ENCODE measurements around the gene MUC5AC.
"Not testable (repeated sequence)": the region's sequence is repeated elsewhere in the genome, so short reads cannot be mapped to it uniquely, and the experiment has no call there.

Gene MUC5AC

DNA sequence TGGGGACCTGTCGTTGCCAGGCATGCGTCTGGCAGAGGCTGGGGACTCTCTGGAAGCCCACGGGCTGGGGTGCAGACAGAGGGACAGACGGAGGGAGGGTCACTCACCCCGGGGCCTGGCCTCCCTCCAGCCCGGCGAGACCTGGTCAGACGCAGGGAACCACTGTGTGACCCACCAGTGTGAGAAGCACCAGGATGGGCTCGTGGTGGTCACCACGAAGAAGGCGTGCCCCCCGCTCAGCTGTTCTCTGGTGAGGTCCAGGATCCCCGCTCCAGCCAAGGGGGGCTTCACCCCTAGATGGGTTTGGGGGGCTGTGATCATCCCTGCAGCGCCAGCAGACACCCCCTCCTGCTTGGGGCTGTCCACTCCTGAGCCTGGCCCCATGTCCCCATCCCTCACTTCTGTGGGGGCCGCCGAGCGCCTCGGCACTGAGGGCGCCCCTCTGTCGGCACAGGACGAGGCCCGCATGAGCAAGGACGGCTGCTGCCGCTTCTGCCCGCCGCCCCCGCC lies 41.5 kb downstream of the MUC5AC start:
- DNase-seq, result no peak

DNA sequence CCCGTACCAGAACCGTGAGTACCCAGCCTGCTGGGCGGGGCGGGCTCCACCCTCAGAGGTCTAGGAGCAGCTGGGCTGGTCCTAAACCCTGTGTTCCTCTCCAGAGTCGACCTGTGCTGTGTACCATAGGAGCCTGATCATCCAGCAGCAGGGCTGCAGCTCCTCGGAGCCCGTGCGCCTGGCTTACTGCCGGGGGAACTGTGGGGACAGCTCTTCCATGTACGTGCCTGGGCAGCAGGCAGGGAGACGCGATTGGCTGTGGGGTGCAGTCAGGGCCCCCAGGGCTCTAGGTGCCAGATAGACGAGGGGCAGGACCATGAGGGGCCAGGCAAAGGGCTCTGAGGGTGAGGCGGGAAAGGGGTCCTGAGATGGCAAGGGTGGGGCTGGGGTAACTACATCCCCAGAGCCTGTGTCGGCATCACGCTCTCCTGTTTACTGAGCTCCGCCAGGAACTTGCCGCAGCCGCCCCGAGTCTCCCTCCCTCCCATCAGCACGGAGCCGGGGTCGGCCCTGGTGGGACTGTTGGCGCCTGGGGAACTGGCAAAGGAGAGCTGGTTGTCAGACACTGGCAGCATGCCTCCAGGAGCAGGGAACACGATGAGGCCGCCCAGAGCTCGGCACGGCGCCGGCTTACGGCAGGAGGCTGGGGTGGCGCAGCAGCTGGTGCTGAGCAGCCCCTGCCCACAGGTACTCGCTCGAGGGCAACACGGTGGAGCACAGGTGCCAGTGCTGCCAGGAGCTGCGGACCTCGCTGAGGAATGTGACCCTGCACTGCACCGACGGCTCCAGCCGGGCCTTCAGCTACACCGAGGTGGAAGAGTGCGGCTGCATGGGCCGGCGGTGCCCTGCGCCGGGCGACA lies 42.2 kb downstream of the MUC5AC start:
- DNase-seq, result no peak

DNA sequence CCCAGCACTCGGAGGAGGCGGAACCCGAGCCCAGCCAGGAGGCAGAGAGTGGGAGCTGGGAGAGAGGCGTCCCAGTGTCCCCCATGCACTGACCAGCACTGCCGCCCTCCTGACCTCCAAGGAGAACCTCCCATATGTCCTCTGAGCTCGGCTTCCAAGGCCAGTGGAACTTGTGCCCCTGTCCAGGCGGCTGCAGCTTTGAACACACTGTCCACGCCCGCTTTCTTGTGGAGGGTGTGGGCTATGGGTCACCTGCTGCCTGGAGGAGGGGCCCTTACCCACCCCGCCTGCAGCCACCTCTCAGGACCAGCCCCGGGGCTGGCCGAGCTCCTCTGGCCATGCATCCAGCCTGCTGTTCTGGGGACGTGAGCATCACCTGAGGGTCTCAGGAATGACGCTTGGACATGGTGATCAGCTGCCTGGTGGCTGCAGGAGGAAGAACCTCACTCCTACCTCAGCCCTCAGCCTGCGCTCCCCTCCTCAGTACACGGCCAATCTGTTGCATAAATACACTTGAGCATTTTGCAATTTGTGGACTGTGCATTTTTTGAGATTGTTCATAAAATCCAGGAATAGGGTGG lies 42.9 kb downstream of the MUC5AC start:
- no peak for DNase-seq

DNA sequence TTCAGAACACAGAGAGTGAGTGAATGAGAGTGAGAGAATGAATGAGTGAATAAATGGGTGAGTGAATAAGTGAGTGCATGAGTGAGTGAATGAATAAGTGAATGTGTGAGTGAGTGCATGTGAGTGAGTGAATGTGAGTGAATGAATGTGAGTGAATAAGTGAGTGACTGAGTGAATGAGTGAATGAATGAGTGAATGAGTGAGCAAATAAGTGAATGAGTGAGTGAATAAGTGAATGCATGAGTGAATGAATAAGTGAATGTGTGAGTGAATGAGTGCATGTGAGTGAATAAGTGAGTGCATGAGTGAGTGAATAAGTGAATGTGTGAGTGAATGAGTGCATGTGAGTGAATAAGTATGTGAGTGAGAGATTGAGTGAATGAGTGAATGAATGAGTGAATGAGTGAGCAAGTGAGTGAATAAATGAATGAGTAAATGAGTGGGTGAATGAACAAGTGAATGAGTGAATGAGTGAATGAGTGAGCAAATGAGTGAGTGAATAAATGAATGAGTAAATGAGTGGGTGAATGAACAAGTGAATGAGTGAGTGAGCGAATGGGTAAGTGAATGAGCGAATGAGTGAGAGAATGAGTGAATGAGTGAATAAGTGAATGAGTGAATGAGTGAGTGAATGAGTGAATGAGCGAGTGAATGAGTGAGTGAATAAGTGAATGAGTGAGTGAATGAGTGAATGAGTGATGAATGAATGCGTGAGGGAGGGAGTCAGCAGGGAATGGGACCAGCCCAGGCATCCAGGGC lies 43.8 kb downstream of the MUC5AC start:
- no peak for DNase-seq

DNA sequence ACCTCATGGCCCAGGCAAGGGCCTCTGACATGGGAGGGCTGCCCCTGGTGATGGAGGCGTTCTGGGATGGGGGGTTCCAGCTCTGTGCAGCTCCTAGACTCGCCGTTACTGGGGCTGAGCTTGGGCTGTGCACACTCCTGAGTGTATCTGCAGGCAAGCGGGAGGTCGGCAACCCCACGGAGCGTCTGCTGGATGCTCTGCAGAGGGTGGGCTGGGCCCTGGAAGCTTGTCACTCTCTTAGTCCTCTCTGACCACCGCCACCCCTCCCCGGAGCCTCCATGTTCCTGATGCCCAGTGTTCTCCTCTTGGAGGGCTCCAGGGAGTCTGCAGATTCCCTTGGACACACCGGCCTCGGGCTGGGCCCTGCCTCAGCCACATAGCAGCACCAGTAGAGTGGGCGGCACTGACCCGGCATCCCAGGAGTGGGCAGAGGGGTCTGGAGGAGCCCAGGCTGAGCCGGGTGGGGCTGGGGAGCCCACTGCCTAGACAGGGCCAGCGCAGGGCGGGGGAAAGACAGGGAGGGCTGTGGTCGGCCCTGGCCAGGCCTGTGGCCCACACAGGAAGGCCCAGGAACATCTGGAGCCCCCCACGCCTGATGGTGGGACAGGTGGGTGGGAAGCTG lies 44.5 kb downstream of the MUC5AC start:
- no peak for DNase-seq

DNA sequence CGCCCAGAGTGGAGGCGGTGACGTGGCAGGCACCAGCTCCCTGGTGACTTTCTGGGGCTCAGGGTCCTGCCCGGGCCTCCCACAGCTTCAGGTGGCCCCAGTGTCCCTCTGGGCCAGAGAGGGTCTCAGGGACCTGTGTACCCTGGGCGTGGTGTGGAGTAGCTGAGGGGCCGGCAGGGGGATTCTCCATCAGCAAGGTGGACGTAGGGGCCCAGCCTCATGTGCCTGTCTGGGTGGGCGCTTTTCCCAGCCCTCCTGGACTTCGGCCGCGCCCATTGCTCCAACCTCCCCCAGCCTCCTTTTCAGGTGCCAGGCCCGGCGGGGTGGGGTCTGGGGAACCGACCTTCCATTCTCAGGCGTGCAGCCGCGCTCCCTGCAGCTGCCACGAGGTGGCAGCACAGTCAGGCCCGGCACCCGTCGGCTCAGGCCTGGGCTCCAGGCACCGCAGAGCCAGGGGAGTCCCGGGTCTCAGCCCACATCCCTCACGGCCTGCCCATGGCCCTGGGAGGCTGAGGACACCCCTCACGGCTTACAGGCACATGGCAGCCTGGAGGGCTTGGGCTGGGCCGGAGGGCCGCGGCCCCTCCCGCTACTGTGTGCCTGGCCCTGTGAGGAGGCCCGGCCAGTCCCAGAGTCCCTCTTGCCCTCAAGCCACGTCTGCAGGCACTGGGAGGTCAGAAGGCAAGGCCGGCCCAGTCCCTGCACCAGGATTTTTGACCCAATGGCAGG lies 45.2 kb downstream of the MUC5AC start:
- peak; percentile 12 for DNase-seq

DNA sequence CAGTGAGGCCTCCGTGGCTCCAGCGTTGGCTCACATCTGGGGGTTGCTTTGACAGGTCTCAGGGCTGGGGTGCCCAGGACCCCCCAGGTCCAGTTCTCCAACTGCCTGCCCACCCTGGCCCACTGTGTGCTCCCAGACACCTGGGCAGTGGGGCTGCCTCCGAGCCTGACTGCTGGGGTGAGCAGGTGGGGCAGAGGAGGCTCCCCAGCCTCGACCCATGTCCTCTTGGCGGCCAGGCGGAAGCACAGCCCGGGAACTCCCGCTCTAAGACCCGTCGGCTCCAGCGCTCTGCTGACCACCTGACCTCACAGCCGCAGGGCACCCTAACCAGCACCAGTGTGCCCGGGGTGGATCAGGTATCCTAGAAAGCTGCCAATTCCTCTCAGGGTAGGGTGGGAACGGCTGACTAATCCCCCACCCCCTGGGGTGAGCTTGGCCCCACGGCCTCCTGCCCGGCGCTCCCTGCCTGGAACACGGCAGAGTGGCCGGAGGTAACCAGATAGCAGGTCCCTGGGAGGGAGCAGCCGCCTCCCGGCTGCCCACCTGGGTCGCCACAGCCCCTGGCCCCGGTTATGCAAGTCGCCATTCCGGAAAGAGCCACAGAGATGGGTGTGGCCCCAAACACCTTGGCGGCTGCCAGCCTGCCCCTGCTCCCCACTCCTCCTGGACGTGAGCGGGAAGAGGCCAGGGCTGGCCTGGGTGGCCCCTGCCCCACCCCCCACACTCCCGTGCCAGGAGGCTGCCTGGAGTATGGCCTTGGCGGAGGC lies 45.9 kb downstream of the MUC5AC start:
- no peak for DNase-seq

DNA sequence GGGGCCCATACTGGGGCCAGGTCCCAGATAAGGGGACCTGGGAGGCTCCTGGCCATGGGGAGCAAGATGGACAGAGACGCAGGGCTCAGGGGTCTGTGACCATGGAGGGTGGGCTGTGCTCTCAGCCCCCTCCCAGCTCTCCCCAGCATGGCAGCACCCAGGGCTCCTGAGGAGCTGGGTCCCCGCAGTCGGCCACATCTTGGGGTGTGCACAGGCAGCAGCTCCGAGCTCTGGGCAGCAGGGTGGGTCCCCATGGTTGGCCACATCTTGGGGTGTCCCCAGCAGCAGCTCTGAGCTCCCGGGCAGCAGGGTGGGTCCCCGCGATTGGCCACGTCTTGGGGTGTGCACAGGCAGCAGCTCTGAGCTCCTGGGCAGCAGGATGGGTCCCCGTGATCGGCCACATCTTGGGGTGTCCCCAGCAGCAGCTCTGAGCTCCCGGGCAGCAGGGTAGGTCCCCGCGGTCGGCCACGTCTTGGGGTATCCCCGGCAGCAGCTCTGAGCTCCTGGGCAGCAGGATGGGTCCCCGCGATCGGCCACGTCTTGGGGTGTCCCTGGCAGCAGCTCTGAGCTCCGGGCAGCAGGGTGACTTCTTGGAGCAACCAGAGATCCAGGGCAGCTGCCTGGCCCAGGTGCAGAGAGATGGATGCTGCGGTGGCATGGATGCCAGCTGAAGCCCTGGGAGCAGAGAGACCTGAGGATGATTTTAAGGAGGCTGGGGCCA lies 46.8 kb downstream of the MUC5AC start:
- no peak for DNase-seq

DNA sequence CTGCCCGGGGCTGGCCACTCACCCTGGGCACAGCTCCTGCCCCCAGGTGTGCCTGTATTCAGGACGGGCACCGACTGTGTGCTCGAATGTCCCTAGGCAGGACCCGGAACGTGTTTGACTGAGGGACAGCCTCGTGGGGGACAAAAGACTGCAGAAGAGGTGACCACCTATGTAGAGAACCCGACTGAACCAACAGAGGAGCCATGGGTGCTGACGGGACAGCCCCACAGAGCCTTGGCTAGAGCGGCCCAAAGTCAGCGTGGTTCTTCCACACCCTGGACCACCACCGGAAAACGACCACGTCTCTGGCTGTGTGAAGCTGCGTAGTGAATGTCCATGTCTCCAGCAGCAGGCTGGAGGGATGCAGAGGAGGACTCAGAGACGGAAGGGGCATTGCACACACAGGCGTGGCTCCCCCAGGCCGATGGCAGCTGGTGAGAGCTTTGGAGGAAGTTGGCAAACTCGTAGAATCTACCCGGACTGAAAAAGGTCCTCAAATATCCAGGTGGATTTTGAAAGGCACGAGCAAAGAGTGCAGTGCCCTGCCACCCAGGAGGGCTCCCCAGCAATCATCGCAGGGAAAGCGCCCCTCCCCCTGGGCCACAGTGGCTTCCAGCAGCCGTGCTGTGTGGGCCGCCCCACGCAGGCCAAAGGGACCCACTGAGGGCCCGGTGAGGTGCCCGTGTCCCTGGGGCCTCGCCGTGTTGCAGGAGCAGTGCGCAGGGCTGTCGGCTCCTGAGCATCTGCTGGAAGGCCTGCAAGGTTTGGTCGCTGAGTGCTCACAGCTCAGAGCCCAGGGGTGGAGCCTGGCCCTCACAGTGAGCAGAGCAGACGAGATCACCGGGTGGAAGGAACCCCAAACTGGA lies 47.6 kb downstream of the MUC5AC start:
- DNase-seq, result no peak

DNA sequence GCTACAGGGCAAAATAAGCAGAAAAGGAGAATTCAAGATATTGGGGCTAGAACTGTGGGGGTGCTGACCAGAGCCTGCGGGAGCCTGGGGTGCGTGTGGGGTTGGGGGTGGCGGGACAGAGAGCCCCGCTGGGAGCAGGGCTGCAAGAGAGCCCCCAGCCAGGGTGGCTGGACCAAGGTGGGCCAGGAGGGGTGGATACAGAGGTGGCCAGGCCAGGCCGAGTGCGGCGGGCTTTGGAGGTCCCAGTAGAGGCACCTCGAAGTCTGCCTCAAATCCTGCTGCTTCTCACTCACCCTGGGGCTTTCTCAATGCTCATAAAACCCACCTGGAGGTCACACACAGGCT lies 48.2 kb downstream of the MUC5AC start:
- DNase-seq, result no peak

DNA sequence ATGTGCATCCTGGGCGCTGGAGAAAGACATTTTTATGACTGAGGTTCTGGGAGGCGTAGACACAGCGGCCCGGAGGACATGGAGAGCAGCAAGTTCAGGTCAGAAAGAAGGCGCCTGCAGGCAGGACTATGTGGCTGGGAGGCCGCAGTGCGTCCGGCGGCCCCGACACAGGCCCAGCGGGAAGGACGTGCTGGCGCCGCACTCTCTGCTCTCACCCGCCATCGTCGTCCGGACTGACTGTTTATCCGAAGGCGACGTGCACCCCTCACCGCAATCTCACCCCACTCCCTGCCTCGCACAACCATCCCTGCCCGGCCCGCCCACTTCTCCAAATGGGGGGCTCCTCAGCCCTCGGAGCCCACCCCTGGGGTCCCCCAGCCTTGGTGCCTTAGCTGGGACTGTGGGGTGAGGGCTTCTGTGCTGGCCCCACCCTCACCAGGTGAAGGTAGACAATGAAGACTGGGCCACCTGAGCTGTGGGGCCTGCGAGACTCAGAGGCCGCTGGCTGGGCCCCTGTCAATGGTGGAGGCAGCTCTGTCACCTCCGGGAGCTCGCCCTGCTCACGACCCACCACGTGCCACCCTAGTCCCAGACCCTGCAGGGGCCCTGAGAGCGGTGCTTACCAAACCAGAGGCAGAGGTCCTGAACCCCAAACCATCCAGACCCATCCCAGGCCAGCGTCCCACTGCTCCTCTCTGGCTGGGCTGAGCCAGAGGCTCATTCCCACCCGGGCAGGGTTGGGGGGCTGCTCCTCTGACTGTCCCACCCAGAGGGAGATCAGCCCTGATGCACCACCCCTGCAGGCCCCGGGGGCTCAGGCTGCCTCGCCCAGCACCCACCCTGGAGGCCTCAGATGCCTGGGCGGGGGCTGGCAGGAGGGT lies 48.9 kb downstream of the MUC5AC start:
- no peak for DNase-seq

DNA sequence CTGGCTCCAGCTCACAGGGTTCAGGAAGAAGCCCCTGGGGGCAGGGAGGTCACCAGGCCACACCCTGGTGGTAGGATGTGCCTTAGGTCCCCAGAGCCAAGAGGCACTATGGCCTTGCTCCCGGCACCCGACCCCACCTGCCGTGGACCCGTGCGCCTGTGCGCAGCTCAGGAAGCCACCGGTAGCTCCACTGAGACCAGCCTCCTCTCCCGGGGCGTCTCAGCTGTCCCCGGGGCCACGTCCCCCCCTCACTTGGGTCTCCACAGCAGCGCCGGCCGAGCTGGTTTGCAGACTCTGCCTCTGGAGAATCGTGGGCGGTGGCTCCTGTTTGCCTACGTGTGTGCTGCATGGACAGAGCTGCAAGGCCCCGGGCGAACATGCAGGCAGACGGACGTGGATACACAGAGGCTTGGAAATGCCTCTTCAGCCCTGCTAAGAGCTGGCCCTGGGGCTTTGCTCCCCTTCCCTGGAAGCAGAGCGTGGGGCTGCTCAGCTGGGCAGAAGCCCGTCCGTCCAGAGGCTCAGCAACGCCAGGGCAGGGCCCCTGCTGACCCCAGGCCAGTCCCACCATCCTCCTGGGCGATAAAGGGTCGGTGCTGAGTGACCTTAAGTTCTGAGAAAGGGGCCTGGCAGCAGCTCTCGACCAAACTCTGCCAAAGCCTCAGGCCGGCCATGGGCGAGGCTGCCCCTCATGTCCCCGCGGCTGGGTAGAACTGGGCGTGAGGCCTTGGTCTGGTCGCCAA lies 49.8 kb downstream of the MUC5AC start:
- DNase-seq, result no peak

DNA sequence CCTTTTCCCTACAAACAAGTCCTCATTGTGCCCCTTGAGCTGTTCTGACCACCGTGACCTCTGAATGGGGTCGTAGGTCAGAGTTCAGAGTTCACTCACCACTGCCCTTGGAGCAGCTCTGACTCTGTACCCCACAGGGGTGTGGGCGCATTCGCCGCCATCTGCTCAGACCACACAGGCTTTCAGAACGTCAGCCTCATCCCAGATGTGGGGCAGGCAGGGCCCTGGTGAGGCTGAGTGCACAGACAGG lies 50.3 kb downstream of the MUC5AC start:
- no peak for DNase-seq

DNA sequence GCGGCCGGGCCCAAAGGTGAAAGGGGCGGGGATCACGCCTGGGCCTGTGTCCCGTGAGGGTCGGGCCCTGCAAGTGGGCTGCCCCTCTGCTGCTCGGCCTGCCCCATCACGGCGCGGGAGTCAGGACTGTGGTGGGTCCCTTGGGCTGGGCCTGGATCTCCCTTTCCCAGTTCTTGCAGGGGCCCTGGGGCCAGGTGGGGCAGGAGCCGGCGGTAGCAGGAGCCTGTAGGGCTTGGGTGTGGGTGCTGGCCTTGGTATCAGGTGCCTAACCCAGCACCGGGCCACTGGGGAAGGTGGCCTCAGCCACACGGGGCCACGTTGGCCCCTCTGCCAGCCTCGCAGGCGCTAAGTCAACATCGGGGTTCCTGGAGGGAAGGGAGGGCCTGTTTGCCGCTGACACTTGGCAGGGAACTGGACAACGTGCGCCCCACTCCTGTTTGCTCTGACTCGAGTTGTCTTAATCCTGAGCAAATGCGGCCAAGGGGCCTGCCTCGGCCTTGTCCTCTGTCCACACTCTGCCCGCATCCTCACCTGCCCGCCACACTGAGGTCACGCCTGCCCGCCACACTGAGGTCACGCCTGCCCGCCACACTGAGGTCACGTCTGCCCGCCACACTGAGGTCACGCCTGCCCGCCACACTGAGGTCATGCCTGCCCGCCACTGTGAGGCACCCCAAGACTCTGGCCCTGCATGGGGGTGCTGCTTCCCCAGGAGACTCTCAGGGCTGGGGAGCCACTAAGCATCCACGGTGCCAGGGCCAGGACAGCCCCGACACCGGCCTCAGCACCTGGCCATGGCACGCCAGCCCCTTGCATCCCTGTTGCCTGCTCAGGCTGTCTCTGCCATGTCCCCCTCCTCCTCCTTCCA lies 50.9 kb downstream of the MUC5AC start:
- DNase-seq, result no peak

DNA sequence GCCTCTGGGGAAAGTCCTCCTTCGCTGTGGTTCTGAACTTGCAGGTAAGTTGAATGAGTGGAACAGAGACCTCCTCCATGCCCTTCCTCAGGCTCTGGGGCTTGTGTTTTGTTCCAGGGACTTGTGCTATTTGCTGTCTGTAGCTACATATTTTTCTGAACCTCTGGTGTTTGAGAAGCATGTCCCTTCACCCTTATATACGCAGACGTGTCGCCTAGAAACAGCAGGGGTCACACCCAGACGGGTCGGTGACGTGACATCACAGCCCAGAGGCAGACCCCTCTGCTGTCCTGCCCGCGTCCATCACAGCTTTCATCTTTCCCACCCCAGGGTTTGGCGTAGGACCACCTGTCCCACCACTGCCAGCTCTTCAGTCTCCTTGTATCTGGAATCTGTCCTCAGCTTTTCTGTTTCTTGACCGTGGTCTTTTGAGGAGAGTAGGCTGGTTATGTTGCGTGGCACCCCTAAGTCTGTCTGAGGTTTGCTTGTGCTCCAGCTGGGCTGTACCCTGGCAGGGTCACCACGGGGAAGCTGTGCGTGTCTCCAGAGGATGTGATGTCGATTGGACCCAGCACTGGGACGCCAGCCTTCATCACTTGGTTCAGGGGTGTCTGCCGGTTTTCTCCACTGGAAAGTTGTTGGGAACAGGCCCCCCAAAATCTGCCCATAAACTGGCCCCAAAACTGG lies 51.8 kb downstream of the MUC5AC start:
- no peak for DNase-seq

DNA sequence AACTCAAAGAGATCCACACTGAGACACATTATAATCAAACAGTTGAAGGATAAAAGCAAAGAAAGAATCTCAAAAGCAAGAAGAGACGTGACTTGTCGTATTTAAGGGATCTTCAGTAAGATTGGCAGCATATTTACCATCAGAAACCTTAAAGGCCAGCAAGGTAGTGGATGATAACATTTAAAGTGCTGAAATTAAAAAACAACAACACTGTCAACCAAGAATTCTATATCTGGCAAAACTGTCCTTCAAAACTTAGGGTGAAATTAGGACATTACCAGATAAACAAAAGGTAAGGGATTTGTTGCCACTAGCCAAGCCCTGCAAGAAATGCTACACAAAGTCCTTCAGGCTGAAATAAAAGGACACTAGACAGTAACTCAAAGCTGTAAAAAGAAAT lies 54.1 kb downstream of the MUC5AC start:
- DNase-seq, result no peak

DNA sequence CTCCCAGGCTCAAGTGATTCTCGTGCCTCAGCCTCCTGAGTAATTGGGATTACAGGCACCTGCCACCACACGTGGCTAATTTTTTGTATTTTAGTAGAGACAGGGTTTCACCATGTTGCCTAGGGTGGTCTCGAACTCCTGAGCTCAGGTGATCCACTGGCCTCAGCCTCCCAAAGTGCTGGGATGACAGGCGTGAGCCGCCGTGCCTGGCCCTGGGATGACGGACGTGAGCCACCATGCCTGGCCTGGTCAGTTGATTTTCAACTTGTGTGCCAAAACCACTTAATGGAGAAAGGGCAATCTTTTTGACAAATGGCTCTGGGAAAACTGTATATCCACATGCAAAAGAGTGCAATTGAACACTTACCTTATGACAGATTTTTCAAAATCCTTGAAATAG lies 58.1 kb downstream of the MUC5AC start:
- DNase-seq, result not testable (repeated sequence)
